Smooth muscle cell (in vitro differentiated cells): ENCODE data around the gene YES1. TPM values are rescaled to one million over a fixed set of nuclear protein-coding genes. Genes with fewer than 3 reads are reported as not detected.
A peak's percentile ranks its signal among the peaks of the same experiment; 100 is the strongest.

ENCODE experiments used
- DNase-seq: peaks from one replicate; lab custom pipeline; 2025; ENCODE audit not compliant: unreplicated experiment; lab: John Stamatoyannopoulos, UW
- H2AFZ ChIP-seq: fragments of 200-600 bp; sonication (generic); 2 replicates; pipeline ENCODE4 v1.6.0; 2016; ENCODE audit warnings: antibody characterized with exemption, low read depth, mild to moderate bottlenecking
- H3F3A ChIP-seq: fragments of 200-600 bp; sonication (generic); 2 replicates; pipeline ENCODE4 v1.6.0; 2017; ENCODE audit warnings: antibody characterized with exemption, low read depth
- H3K27ac ChIP-seq: fragments of 200-600 bp; sonication (generic); 2 replicates; pipeline ENCODE4 v1.5.1; 2016; ENCODE audit warnings: low read depth, mild to moderate bottlenecking
- H3K27me3 ChIP-seq: fragments of 200-600 bp; sonication (generic); 2 replicates; pipeline ENCODE4 v1.6.1; 2016; ENCODE audit warnings: low read depth, mild to moderate bottlenecking
- H3K36me3 ChIP-seq: fragments of 200-600 bp; sonication (generic); 2 replicates; pipeline ENCODE4 v1.5.1; 2016; ENCODE audit warnings: low read depth
- H3K4me1 ChIP-seq: fragments of 200-600 bp; sonication (generic); 2 replicates; pipeline ENCODE4 v1.5.1; 2016; ENCODE audit warnings: low read depth
- H3K4me2 ChIP-seq: fragments of 200-600 bp; sonication (generic); 2 replicates; pipeline ENCODE4 v1.6.0; 2016; ENCODE audit warnings: mild to moderate bottlenecking
- H3K4me3 ChIP-seq: fragments of 200-600 bp; sonication (generic); 2 replicates; pipeline ENCODE4 v1.5.1; 2016; ENCODE audit warnings: mild to moderate bottlenecking
- H3K79me2 ChIP-seq: fragments of 200-600 bp; sonication (generic); 2 replicates; pipeline ENCODE4 v1.6.0; 2016; ENCODE audit warnings: low read depth, mild to moderate bottlenecking
- H3K9ac ChIP-seq: fragments of 200-600 bp; sonication (generic); 2 replicates; pipeline ENCODE4 v1.6.0; 2016; ENCODE audit warnings: low read depth
- H3K9me3 ChIP-seq: fragments of 200-600 bp; sonication (generic); replicated peaks from 2 replicates; pipeline ENCODE4 v1.5.1; 2016; ENCODE audit warnings: low read depth
- H4K20me1 ChIP-seq: fragments of 200-600 bp; sonication (generic); 2 replicates; pipeline ENCODE4 v1.6.0; 2016; ENCODE audit warnings: low read depth
- CTCF ChIP-seq: fragments of 200-600 bp; sonication (generic); IDR thresholded peaks from 2 replicates; pipeline ENCODE4 v1.5.1; 2017; ENCODE audit warnings: borderline replicate concordance, mild to moderate bottlenecking, antibody characterized with exemption; ENCODE audit not compliant: insufficient read depth, poor library complexity, severe bottlenecking
- WGBS: methylation state at CpG from one replicate; pipeline ENCODE4 v1.1.7; 2016; ENCODE audit warnings: low lambda C conversion rate; 5-methylcytosine and 5-hydroxymethylcytosine counted together
- polyA plus RNA-seq: library from polyadenylated mRNA; unstranded; fragments of >200 nt; fragmentation: Nextera tagmentation; extraction: Ambion mirVana; gene quantifications from 2 replicates; pipeline ENCODE4 v1.2.1, GENCODE V29; 2016
- total RNA-seq: library from RNA; depleted of rRNA; stranded (reverse); fragments of >200 nt; gene quantifications from 2 replicates; pipeline ENCODE4 v1.2.3, GENCODE V29; 2014

Gene YES1
- total and polyA plus RNA-seq, 2 experiments from 2014 or later = 22.6 to 179 TPM

GRCh38 chr18:815353-815752 is 3.3 kb upstream of the YES1 start:
- H3F3A ChIP-seq = no peaks in the 10 kb centered on the region
- H3K9ac ChIP-seq = no peak overlapping the region

GRCh38 chr18:814300-815084 is 2.5 kb upstream of the YES1 start:
- TF ChIP-seq CTCF = no peak
- H2AFZ ChIP-seq = no peak overlapping the region
- peaks cover 22% of the 10 kb centered on the region for H3K79me2 ChIP-seq
- H3K36me3 ChIP-seq = no peaks in the 10 kb centered on the region
- no peaks in the 10 kb centered on the region for H3F3A ChIP-seq
- WGBS = 83% methylated on average over 4 of the region's 4 CpGs
- H3K4me2 ChIP-seq = no peak overlapping the region
- H3K27me3 ChIP-seq = no peaks in the 10 kb centered on the region
- peaks cover 23% of the 10 kb centered on the region for H3K4me1 ChIP-seq
- H3K27ac ChIP-seq = no peak overlapping the region
- H3K9ac ChIP-seq = no peak overlapping the region
- H3K4me3 ChIP-seq = no peak overlapping the region
- DNase-seq = no peak
- no peaks in the 10 kb centered on the region for H3K9me3 ChIP-seq
- H4K20me1 ChIP-seq = peaks cover 19% of the 10 kb centered on the region

More at GRCh38 chr18:815353-815752, 3.3 kb upstream of the YES1 start:
- H3K9me3 ChIP-seq = no peaks in the 10 kb centered on the region
- H3K27ac ChIP-seq = no peak overlapping the region
- no peak for TF ChIP-seq CTCF
- peaks cover 10% of the 10 kb centered on the region for H4K20me1 ChIP-seq
- peaks cover 14% of the 10 kb centered on the region for H3K79me2 ChIP-seq
- DNase-seq = no peak
- 87% methylated on average over 3 of the region's 3 CpGs for WGBS
- H2AFZ ChIP-seq = no peak overlapping the region
- H3K4me1 ChIP-seq = peaks cover 18% of the 10 kb centered on the region
- H3K27me3 ChIP-seq = no peaks in the 10 kb centered on the region
- no peaks in the 10 kb centered on the region for H3K36me3 ChIP-seq
- no peak overlapping the region for H3K4me3 ChIP-seq
- no peak overlapping the region for H3K4me2 ChIP-seq

- Histone ChIP-seq H3K27ac (peak overlapping the region; percentile 84), H3K9ac (no peak overlapping the region)
- 52% methylated on average over 18 of the region's 18 CpGs for WGBS
Measured at GRCh38 chr18:813172-814071, 1.4 kb upstream of the YES1 start.

More at GRCh38 chr18:813172-814071, 1.4 kb upstream of the YES1 start:
- H3K9me3 ChIP-seq = no peaks in the 10 kb centered on the region
- H3K79me2 ChIP-seq = peaks cover 33% of the 10 kb centered on the region
- H3K27me3 ChIP-seq = no peaks in the 10 kb centered on the region
- H3K4me1 ChIP-seq = peaks cover 27% of the 10 kb centered on the region
- peaks cover 29% of the 10 kb centered on the region for H4K20me1 ChIP-seq
- DNase-seq = no peak
- H3K4me3 ChIP-seq = peak overlapping the region; percentile 99
- no peaks in the 10 kb centered on the region for H3F3A ChIP-seq
- TF ChIP-seq CTCF = no peak
- H2AFZ ChIP-seq = peak overlapping the region; percentile 73
- H3K36me3 ChIP-seq = no peaks in the 10 kb centered on the region
- H3K4me2 ChIP-seq = peak overlapping the region; percentile 98
